Measurements from ENCODE around the gene PADI1.

Gene PADI1

DNA sequence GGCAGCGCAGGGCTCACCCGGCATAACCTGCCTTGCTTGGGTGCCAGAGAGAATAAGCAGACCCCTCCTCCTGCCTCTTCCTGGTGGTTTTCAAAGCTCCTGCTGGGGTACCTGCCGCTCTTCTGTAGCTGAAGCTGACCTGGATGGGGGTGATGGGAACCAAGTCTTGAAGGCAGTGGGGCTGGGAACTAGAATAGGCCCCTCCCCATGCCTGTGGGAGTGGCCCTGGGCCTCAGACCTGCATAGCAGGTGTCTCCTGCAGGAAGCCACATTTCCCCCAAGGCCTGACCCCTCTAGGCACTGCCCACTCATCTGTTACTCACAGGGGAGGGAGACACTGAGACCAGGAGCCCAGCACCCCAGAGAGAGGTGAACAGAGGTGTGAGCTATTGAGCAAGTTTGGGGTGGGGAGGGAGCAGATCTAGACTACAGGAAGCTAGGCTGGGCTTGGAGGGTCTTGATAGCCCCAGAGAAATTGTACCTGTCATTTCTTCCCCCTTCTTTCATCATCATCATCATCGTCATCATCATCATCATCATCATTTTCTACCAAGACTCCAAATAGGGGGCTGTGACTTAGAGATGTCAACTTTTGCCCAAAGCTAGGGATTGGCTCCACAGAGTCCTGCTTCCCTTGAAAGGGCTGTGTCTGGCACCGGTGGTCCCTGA, 10.1 kb downstream of the PADI1 start:
- no peak for DNase-seq (ENCODE audit: low read depth in 1 of 2, low spot score in 1 of 2)
- no peak overlapping the region for H3K4me3 ChIP-seq (replicated peaks; ENCODE audit: insufficient read depth, low read length)
- H3K27ac ChIP-seq (replicated peaks), result no peak overlapping the region
- no peak for TF ChIP-seq POLR2AphosphoS5 (IDR thresholded peaks at IDR 0.05; ENCODE audit: low read depth)
- TF ChIP-seq, protein P1, sequence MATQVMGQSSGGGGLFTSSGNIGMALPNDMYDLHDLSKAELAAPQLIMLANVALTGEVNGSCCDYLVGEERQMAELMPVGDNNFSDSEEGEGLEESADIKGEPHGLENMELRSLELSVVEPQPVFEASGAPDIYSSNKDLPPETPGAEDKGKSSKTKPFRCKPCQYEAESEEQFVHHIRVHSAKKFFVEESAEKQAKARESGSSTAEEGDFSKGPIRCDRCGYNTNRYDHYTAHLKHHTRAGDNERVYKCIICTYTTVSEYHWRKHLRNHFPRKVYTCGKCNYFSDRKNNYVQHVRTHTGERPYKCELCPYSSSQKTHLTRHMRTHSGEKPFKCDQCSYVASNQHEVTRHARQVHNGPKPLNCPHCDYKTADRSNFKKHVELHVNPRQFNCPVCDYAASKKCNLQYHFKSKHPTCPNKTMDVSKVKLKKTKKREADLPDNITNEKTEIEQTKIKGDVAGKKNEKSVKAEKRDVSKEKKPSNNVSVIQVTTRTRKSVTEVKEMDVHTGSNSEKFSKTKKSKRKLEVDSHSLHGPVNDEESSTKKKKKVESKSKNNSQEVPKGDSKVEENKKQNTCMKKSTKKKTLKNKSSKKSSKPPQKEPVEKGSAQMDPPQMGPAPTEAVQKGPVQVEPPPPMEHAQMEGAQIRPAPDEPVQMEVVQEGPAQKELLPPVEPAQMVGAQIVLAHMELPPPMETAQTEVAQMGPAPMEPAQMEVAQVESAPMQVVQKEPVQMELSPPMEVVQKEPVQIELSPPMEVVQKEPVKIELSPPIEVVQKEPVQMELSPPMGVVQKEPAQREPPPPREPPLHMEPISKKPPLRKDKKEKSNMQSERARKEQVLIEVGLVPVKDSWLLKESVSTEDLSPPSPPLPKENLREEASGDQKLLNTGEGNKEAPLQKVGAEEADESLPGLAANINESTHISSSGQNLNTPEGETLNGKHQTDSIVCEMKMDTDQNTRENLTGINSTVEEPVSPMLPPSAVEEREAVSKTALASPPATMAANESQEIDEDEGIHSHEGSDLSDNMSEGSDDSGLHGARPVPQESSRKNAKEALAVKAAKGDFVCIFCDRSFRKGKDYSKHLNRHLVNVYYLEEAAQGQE (IDR thresholded peaks at IDR 0.05; ENCODE audit: insufficient replicate concordance, low read depth), result no peak
- TF ChIP-seq GABPA (IDR thresholded peaks at IDR 0.05; ENCODE audit: low read depth), result no peak
- no peak for TF ChIP-seq SPI1 (IDR thresholded peaks at IDR 0.05; ENCODE audit: borderline replicate concordance, low read depth)
- TF ChIP-seq, protein P2, sequence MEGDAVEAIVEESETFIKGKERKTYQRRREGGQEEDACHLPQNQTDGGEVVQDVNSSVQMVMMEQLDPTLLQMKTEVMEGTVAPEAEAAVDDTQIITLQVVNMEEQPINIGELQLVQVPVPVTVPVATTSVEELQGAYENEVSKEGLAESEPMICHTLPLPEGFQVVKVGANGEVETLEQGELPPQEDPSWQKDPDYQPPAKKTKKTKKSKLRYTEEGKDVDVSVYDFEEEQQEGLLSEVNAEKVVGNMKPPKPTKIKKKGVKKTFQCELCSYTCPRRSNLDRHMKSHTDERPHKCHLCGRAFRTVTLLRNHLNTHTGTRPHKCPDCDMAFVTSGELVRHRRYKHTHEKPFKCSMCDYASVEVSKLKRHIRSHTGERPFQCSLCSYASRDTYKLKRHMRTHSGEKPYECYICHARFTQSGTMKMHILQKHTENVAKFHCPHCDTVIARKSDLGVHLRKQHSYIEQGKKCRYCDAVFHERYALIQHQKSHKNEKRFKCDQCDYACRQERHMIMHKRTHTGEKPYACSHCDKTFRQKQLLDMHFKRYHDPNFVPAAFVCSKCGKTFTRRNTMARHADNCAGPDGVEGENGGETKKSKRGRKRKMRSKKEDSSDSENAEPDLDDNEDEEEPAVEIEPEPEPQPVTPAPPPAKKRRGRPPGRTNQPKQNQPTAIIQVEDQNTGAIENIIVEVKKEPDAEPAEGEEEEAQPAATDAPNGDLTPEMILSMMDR (IDR thresholded peaks at IDR 0.05; ENCODE audit: insufficient read depth, low read length), result no peak
- H3K27me3 ChIP-seq (ENCODE audit: insufficient read depth, poor library complexity, severe bottlenecking), result no peaks in the 10 kb centered on the region

DNA sequence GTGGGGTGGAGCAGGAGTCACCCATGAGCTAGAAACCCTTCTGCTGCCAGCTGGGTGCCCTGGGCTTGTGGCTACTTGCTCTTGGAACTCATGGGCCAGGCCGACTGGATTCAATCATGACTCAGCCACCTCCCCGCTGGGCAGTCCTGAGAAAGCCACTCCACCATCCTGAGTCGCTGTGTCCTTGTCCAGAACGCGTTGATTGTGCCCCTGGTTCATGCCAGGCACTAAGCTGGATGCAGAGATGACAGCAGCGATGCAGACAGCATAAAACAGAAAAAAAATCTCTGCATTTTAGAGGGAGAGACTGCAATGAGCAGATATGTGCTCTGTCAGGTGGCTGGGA, 10.6 kb downstream of the PADI1 start:
- no peak for DNase-seq (ENCODE audit: low read depth in 1 of 2, low spot score in 1 of 2)
- Histone ChIP-seq H3K27ac (replicated peaks) (no peak overlapping the region), H3K27me3 (ENCODE audit: insufficient read depth, poor library complexity, severe bottlenecking) (no peaks in the 10 kb centered on the region), H3K4me3 (replicated peaks; ENCODE audit: insufficient read depth, low read length) (no peak overlapping the region)
- TF ChIP-seq SPI1 (IDR thresholded peaks at IDR 0.05; ENCODE audit: borderline replicate concordance, low read depth), result no peak
- no peak for TF ChIP-seq GABPA (IDR thresholded peaks at IDR 0.05; ENCODE audit: low read depth)
- TF ChIP-seq POLR2AphosphoS5 (IDR thresholded peaks at IDR 0.05; ENCODE audit: low read depth), result no peak
- TF ChIP-seq, protein P2 (IDR thresholded peaks at IDR 0.05; ENCODE audit: insufficient read depth, low read length), result no peak
- TF ChIP-seq, protein P1 (IDR thresholded peaks at IDR 0.05; ENCODE audit: insufficient replicate concordance, low read depth), result no peak

DNA sequence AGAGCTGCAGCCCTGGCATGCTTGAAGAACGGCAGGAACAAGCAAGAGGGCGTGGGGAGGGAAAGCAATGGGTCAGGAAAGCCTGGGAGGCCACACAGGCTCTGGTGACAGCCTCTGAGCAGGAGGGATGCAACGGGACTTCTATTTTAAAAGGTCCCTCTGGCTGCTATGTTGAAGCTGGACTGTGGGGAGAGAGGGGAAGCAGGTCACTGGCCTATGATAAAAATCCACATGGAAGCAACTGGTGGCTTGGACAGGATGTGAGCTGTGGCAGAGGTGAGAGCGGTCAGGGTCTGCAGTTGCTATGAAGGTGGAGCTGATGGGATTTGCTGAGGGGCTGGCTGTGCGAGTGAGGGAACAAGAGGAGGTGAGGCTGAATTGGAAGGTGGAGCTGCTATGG, 11.2 kb downstream of the PADI1 start:
- Histone ChIP-seq H3K4me3 (replicated peaks; ENCODE audit: insufficient read depth, low read length) (no peak overlapping the region), H3K27me3 (ENCODE audit: insufficient read depth, poor library complexity, severe bottlenecking) (no peaks in the 10 kb centered on the region), H3K27ac (replicated peaks) (no peak overlapping the region)
- no peak for TF ChIP-seq SPI1 (IDR thresholded peaks at IDR 0.05; ENCODE audit: borderline replicate concordance, low read depth)
- TF ChIP-seq, protein P2 (IDR thresholded peaks at IDR 0.05; ENCODE audit: insufficient read depth, low read length), result no peak
- no peak for DNase-seq (ENCODE audit: low read depth in 1 of 2, low spot score in 1 of 2)

DNA sequence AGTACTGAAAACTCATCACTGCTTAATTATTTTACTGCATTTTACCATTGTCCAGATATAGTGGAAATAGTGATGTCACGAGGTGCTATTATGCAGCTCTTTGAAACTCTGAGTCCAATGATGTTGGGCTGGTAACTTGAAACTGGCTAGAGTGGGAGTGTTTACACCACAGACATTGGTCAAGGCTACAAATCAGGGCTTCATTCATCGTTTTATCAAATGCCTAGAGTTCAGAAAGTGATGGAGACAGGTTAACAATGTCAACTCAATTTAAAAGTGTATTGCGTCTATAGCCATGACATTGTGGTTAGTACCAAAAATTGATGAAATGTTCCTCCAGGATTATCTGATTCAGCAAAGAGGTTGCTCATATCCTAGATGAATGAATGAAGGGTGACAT, 12.7 kb downstream of the PADI1 start:
- no peak for DNase-seq (ENCODE audit: low read depth in 1 of 2, low spot score in 1 of 2)
- TF ChIP-seq POLR2AphosphoS5 (IDR thresholded peaks at IDR 0.05; ENCODE audit: low read depth), result no peak
- TF ChIP-seq, protein P1 (IDR thresholded peaks at IDR 0.05; ENCODE audit: insufficient replicate concordance, low read depth), result no peak
- TF ChIP-seq GABPA (IDR thresholded peaks at IDR 0.05; ENCODE audit: low read depth), result no peak
- TF ChIP-seq, protein P2 (IDR thresholded peaks at IDR 0.05; ENCODE audit: insufficient read depth, low read length), result no peak
- TF ChIP-seq SPI1 (IDR thresholded peaks at IDR 0.05; ENCODE audit: borderline replicate concordance, low read depth), result no peak
- no peak overlapping the region for H3K27ac ChIP-seq (replicated peaks)
- no peaks in the 10 kb centered on the region for H3K27me3 ChIP-seq (ENCODE audit: insufficient read depth, poor library complexity, severe bottlenecking)
- H3K4me3 ChIP-seq (replicated peaks; ENCODE audit: insufficient read depth, low read length), result no peak overlapping the region

Data from HL-60 (cell line).